T-helper 1 cell treated with Interleukin-12 subunit alpha and Interleukin-12 subunit beta and Interleukin-4 antibody, amounts not matched to agents 30 μg/mL and 1 μg/mL, for 36 hours (primary cell): ENCODE measurements around the gene ERLIN1.

Experiments
- H3K27ac Mint-ChIP-seq: one replicate; pipeline ENCODE4 v1.8.0; 2021; ENCODE audit warnings: mild to moderate bottlenecking, mixed read lengths
- H3K27me3 Mint-ChIP-seq: one replicate; pipeline ENCODE4 v1.8.0; 2021; ENCODE audit warnings: low read depth, mixed read lengths
- H3K36me3 Mint-ChIP-seq: one replicate; pipeline ENCODE4 v1.8.0; 2021; ENCODE audit warnings: low read depth, mixed read lengths
- H3K4me1 Mint-ChIP-seq: one replicate; pipeline ENCODE4 v1.8.0; 2021; ENCODE audit warnings: low read depth, mixed read lengths
- H3K4me3 Mint-ChIP-seq: one replicate; pipeline ENCODE4 v1.8.0; 2021; ENCODE audit warnings: mild to moderate bottlenecking, moderate library complexity, mixed read lengths
- H3K9me3 Mint-ChIP-seq: one replicate; pipeline ENCODE4 v1.8.0; 2021; ENCODE audit warnings: mixed read lengths

ERLIN1 gene

DNA sequence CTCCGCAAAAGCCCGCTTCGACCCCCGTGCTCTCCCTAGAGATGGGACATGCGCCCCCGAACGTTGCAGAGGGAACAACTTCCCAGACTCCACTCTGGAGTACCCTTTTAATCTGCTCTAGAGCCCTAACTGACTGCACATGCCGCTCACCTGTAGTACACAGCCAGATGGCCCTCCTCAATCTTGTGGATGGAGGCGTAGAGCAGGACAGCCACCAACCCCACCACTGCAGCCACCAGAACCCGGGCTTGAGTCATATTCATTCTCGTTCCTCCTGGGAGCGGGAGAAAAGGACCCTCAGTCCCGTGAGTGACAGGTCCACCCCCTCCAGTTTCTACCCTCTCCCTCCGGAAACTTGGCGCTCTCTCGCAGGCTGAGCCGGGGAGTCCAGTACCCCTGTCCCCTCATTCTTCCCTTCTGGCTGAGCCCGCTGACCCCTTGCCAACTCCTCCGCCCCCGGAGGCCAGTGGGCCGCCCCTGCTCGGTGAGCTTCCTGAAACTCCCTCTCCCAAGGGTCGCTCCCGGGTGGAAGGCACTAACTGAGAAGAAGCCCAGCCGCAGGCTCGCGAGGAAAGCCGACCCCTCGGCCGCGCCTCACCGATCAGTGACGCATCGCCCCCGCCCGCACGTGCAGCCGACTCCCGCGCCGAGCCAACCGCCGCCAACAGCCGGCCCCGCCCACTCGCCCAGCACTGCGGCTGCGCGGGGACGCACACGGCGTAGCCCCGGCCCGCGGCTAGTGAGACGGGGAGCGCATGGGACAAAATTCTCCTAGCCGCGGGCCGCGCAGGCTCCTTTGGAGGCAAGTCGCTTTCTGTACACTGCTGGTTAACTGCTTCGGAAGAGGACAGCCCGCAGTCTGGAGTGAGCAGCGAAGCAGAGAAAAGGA is at the start of gene ERLIN1:
TSS of gene ERLIN1 (minus strand) at position 666 of the 889 bp plus-strand sequence. CDS start at position 263, 403 bp downstream.
- Mint-ChIP-seq H3K27me3 (no peaks in the 10 kb centered on the region), H3K9me3 (no peaks in the 10 kb centered on the region), H3K27ac (peak within 1 kb of the TSS; percentile 89), H3K36me3 (peaks cover 33% of the 10 kb centered on the region), H3K4me1 (peaks cover 48% of the 10 kb centered on the region), H3K4me3 (peak within 1 kb of the TSS; percentile 96)

DNA sequence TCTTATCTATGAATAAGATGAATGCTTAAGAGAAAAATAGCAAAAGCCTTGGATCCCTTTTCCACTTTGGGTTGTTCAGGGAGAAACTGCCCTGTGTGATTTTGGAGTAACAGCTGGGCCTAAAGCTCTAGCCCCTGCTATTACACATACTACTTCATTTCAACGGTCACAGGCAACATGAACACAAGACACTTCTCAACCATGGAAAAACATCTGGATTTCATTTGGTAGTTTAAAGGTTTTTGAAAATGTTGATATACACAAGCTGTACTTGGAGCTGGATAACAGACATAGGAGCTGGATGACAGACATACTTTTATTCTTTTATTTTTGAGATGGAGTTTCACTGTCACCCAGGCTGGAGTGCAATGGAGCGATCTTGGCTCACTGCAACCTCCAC is 46.3 kb upstream of the ERLIN1 start:
- Mint-ChIP-seq H3K27ac (no peak overlapping the region), H3K4me1 (peaks cover 19% of the 10 kb centered on the region), H3K36me3 (peaks cover 22% of the 10 kb centered on the region), H3K4me3 (no peak overlapping the region), H3K9me3 (peaks cover 4% of the 10 kb centered on the region), H3K27me3 (no peaks in the 10 kb centered on the region)

DNA sequence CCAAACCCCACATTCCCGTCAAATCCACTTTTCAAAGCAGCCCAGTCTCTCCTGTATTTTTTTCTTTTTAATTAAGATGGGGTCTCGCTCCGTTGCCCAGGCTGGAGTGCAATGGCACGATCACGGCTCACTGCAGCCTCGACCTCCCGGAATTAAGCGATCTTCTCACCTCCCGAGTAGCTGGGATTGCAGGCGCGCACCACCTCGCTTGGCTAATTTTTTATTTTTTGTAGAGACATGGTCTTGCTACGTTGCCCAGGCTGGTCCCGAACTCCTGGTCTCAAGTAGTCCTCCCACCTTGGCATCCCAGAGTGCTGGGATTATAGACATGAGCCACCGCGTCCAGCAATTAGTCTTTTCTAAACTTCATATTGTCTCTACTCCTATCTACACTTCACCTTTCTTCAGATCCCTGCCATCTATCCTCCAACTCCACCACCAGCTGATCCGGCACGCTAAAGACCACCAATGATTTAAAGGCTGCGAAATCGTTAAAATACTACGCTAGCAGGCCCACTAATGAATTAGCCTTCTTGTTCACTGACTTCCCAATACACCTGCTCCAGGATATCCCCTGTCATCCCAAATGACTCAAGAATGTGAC is 44.1 kb upstream of the ERLIN1 start:
- no peaks in the 10 kb centered on the region for H3K27me3 Mint-ChIP-seq
- H3K4me3 Mint-ChIP-seq = peak overlapping the region; percentile 78
- peak overlapping the region; percentile 89 for H3K27ac Mint-ChIP-seq
- peaks cover 20% of the 10 kb centered on the region for H3K36me3 Mint-ChIP-seq
- H3K9me3 Mint-ChIP-seq = peaks cover 4% of the 10 kb centered on the region
- peaks cover 26% of the 10 kb centered on the region for H3K4me1 Mint-ChIP-seq

DNA sequence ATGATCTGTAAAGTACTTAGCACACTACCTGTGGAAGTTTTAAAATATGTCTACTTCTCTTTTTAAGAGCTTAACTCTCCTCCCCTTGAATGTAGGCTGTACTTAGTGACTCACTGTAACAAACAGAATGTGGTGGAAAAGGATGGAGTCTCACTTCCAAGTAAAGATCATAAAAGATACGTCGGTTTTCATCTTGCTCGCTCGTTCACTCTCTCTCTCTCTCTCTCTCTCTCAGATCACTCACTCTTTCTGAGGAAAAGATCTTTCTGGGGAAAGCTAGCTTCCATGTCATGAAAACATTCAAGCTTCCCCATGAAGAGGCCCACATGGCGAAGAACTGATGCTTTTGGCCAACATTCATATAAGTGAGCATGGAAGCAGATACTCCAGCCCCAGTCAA is 38.0 kb upstream of the ERLIN1 start:
- peaks cover 16% of the 10 kb centered on the region for H3K4me1 Mint-ChIP-seq
- no peak overlapping the region for H3K27ac Mint-ChIP-seq
- H3K9me3 Mint-ChIP-seq = no peaks in the 10 kb centered on the region
- H3K27me3 Mint-ChIP-seq = no peaks in the 10 kb centered on the region
- H3K36me3 Mint-ChIP-seq = peaks cover 30% of the 10 kb centered on the region
- H3K4me3 Mint-ChIP-seq = no peak overlapping the region

- Mint-ChIP-seq H3K27me3 (no peaks in the 10 kb centered on the region), H3K27ac (no peak overlapping the region), H3K4me1 (peaks cover 8% of the 10 kb centered on the region), H3K36me3 (peaks cover 36% of the 10 kb centered on the region), H3K4me3 (no peak overlapping the region), H3K9me3 (no peaks in the 10 kb centered on the region)
Measured at GRCh38 chr10:100222529-100222928, 36.7 kb upstream of the ERLIN1 start.

- no peaks in the 10 kb centered on the region for H3K27me3 Mint-ChIP-seq
- H3K27ac Mint-ChIP-seq = no peak overlapping the region
- H3K4me1 Mint-ChIP-seq = no peaks in the 10 kb centered on the region
- H3K36me3 Mint-ChIP-seq = peaks cover 40% of the 10 kb centered on the region
- no peak overlapping the region for H3K4me3 Mint-ChIP-seq
- no peaks in the 10 kb centered on the region for H3K9me3 Mint-ChIP-seq
Measured at GRCh38 chr10:100216006-100216405, 30.2 kb upstream of the ERLIN1 start.

DNA sequence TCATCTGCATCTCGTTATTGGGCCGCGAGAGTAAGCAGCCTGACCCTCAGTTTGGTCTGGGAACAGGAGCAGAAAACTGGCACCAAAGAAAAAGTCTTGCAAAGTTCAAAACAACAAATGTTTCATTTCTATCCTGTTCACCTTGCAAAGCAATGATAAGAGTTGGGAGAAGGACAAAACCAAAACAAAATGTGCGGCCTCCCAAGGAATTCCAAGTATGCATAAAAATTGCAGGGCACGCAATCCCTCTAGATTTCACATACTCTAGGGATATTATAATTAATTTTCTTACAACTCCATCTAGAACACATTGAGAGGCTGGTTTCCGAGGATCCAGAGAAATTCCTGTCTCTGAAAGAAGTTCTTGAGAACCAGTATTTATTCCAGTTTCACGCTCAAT is 23.5 kb upstream of the ERLIN1 start:
- H3K4me3 Mint-ChIP-seq = no peak overlapping the region
- H3K9me3 Mint-ChIP-seq = no peaks in the 10 kb centered on the region
- peaks cover 24% of the 10 kb centered on the region for H3K36me3 Mint-ChIP-seq
- H3K4me1 Mint-ChIP-seq = peaks cover 5% of the 10 kb centered on the region
- no peak overlapping the region for H3K27ac Mint-ChIP-seq
- H3K27me3 Mint-ChIP-seq = no peaks in the 10 kb centered on the region

GRCh38 chr10:100208276-100208675 is 22.4 kb upstream of the ERLIN1 start:
- Mint-ChIP-seq H3K9me3 (no peaks in the 10 kb centered on the region), H3K4me1 (peaks cover 5% of the 10 kb centered on the region), H3K27me3 (no peaks in the 10 kb centered on the region), H3K36me3 (peaks cover 24% of the 10 kb centered on the region), H3K27ac (no peak overlapping the region), H3K4me3 (no peak overlapping the region)

DNA sequence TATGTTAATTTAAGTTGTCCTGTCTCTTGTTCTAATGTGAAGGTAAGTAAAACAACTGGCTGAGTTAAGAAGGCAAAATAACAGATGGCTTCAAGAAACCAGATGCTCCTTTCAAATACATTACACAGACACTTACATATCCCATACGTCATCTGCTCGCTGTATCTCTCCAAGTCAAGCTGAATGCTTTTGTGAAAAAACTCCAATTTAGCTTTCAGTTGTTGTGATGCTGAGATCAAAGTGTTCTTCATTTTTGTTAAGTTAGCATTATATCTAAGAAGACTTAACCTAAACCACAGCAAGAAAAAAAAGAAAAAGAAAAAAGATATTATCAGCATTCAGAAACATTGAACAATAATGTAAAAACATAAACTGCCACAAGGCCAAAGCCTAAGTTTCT is 18.5 kb upstream of the ERLIN1 start:
- Mint-ChIP-seq H3K27ac (no peak overlapping the region), H3K27me3 (no peaks in the 10 kb centered on the region), H3K4me3 (no peak overlapping the region), H3K36me3 (peaks cover 42% of the 10 kb centered on the region), H3K9me3 (no peaks in the 10 kb centered on the region), H3K4me1 (peaks cover 7% of the 10 kb centered on the region)

GRCh38 chr10:100201549-100201948 is 15.7 kb upstream of the ERLIN1 start:
- Mint-ChIP-seq H3K36me3 (peaks cover 52% of the 10 kb centered on the region), H3K4me1 (peaks cover 7% of the 10 kb centered on the region), H3K4me3 (no peak overlapping the region), H3K27me3 (no peaks in the 10 kb centered on the region), H3K27ac (no peak overlapping the region), H3K9me3 (no peaks in the 10 kb centered on the region)

DNA sequence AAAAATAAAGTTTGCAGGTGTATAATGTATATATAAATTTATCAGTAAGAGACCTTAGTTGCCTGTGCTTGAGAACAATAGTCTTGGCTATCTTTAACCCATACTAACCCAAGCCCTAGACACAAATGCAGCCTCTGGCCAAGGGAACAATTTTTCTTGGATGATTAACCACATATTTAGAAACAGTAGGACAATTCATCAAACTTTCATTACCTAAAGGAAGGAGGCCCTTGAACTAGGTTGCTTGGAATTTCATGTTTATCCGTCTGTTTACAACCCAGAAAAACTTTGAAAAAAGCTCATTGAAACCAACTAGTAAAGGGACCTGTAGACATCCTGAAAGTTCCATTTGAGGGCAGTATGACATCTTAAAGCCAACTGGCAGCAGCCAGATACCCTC is 8.9 kb upstream of the ERLIN1 start:
- H3K4me1 Mint-ChIP-seq = peaks cover 16% of the 10 kb centered on the region
- H3K27ac Mint-ChIP-seq = no peak overlapping the region
- no peaks in the 10 kb centered on the region for H3K27me3 Mint-ChIP-seq
- no peaks in the 10 kb centered on the region for H3K9me3 Mint-ChIP-seq
- H3K4me3 Mint-ChIP-seq = no peak overlapping the region
- peaks cover 47% of the 10 kb centered on the region for H3K36me3 Mint-ChIP-seq

DNA sequence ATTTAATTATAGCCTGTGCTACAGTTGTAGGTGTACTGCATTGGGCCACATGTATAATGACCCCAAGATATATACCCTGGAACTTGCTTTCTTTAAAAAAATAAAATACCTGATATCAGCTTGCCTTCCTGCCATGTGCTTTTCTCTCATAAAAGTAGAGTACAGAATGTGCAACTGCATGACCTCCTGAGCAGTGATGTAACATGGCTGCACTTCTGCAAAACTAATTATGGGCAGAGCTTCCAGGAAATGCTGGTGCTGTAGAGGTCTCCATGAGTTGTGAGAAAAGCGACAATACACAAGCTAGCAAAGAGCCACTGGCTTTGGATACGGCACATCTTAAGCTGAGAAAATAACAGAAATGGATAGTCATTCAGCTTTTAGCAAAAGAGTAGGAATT is 6.5 kb upstream of the ERLIN1 start:
- peaks cover 44% of the 10 kb centered on the region for H3K36me3 Mint-ChIP-seq
- no peak overlapping the region for H3K4me3 Mint-ChIP-seq
- H3K4me1 Mint-ChIP-seq = peaks cover 21% of the 10 kb centered on the region
- no peak overlapping the region for H3K27ac Mint-ChIP-seq
- no peaks in the 10 kb centered on the region for H3K27me3 Mint-ChIP-seq
- no peaks in the 10 kb centered on the region for H3K9me3 Mint-ChIP-seq

DNA sequence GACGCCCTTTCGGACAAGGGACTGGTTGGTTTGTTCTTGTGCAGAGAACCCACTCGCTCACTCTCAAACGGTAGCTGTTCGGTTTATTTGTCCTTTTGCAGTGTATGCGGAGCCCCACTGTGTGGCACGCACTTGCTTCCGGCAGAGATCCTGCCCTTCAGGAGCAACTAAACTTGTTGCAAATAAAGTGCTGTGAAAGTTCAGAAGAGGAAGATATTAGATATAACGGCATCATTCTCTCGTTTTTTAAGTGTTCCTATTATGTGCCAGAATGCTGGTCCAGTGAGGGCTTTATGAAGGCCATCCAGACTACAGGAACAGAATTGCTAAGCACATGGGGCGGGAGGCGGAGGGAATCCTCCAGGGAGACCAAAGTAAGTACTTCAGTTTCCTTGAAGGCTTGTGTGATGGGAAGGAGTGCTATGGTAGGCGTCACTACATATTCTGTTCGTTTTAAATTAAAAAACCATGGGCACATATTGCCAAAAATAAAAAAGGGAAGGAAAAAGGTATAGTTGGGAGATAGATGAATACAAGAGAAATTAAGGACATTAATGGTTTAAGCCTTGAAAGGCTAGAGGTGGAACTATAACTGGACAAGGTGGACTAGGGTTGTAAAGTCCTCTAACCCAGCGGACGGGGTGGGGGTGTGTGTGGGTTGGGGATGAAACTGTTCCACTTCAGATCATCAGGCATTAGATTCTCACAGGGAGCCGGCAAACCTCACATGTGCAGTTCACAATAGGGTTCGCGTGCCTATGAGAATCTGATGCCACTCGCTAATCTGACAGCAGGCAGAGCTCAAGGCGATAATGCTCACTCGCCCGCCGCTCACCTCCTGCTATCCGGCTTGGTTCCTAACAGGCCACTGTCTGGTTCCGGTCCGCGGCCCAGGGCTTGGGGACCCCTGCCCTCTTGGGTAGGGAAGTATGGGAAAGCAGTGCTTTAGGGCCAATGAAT is 704 bp upstream of the ERLIN1 start:
- no peaks in the 10 kb centered on the region for H3K9me3 Mint-ChIP-seq
- H3K27ac Mint-ChIP-seq = peak overlapping the region; percentile 89
- H3K4me3 Mint-ChIP-seq = peak overlapping the region; percentile 96
- peaks cover 40% of the 10 kb centered on the region for H3K36me3 Mint-ChIP-seq
- H3K4me1 Mint-ChIP-seq = peaks cover 54% of the 10 kb centered on the region
- no peaks in the 10 kb centered on the region for H3K27me3 Mint-ChIP-seq

GRCh38 chr10:100184840-100185239 is 989 bp downstream of the ERLIN1 start:
- H3K4me3 Mint-ChIP-seq = peak overlapping the region; percentile 96
- H3K27ac Mint-ChIP-seq = peak overlapping the region; percentile 89
- H3K9me3 Mint-ChIP-seq = no peaks in the 10 kb centered on the region
- no peaks in the 10 kb centered on the region for H3K27me3 Mint-ChIP-seq
- H3K36me3 Mint-ChIP-seq = peaks cover 37% of the 10 kb centered on the region
- H3K4me1 Mint-ChIP-seq = peaks cover 51% of the 10 kb centered on the region
